Activated CD8-positive, alpha-beta memory T cell treated with anti-CD3 and anti-CD28 coated beads for 4 hours (primary cell): Measurements from ENCODE around the gene CCL16.
"Not testable (repeated sequence)": the region's sequence is repeated elsewhere in the genome, so short reads cannot be mapped to it uniquely, and the experiment has no call there.

Experiments used
- DNase-seq, 2 donors: peaks; one replicate each; pipeline ENCODE4 v3.0.0-alpha.2; 2020; ENCODE audit warnings: low read depth in 2 of 2

The CCL16 gene

DNA sequence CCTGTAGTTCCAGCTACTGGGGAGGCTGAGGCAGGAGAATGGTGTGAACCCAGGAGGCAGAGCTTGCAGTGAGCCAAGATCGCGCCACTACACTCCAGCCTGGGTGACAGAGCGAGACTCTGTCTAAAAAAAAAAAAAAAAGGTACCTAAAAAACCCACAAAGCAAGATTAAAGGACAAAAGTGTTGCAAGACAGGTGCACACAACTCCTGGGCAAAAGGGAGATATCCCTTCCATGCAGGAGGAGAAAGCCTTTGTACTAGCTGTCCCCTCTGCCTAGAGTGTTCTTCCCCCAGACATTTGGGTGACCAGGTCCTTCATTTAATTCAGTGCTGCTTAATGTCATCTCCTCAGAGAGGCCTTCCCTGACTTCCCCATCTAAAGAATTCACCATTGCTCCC lies 42.8 kb downstream of the CCL16 start:
- DNase-seq: not testable (repeated sequence)

DNA sequence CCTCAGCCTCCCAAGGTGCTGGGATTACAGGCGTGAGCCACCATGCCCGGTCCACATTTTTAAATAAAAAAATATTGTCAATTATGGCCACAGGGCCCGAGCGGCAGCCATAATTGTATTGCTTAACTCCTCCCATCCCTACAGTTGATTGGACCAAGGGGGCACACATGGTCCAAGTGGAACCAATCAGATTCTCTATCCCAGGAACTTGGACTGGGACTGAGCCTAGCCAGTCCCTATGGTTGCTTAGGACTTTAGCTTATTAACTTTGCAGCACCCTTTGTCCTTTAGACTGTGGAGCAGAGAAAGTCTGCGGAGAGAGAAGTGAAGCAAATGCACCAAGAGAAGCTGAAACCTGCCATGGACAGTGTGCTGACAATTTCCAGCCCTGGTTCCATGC lies 45.2 kb downstream of the CCL16 start:
- DNase-seq: no peak

DNA sequence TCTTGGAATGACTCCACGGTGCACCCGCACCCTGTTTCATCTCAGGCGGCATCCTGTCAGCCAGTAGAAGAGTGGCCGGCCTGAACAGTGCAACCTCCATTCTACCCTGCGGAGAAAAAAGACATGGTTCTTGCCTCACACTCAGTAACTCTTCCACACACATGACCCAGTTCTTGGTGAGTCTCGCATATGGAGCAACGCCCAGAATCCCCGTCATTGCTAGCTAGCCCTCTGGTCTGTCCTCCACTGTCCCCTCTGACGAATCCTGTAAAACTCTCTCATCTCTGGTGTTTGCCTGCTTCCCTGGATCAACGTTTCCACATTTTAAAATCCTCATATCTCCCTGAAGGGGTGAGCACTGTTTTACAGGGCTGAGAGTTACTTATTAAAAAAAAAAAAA lies 46.5 kb downstream of the CCL16 start:
- no peak for DNase-seq

DNA sequence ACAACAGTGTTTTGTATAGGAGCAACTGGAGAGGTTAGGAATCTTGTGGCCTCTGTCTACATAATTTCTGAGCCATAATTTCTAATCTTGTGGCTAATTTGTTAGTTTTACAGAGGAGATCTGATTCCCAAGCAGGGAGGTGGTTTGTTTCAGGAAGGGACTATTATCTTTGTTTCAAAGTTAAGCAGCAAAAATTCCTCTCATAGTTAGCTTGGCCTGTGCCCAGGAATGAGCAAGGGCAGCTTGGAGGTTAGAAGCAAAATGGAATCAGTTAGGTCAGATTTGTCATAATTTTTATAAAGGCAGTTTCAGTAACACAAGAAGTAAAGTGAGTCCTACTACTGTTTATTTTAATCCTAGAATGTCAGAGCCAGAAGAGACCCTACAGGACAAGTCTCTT lies 48.7 kb downstream of the CCL16 start:
- no peak for DNase-seq

DNA sequence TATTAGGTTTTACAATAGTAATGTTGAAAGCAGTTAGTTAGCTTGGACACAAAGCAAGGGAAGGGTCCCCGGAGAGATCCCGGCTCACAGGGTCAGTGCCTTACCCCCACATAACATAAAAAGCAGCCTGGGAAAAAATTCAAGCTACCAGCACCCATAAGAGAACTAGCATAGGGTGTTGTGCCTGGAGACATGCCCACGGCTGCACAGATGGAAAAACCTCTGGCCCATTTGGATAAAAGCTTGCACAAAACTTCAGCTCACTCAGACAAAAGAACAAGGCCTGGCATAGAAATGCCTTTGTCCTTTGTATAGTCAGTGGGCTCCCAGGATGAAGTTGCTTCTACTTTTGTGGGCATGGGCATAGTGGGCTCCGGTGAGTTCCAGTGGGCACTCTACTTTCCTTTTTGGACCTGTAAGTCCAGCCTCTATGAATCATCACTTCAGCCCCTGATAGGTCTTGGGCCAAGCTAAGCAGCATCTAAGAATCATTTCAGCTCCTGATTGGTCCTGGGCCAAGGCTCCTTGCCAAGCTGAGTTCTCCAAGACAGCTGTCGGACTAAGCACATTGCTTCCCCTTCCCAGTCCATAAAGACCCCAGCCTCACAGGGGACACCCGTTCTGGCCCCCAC lies 49.4 kb downstream of the CCL16 start:
- DNase-seq: no peak

DNA sequence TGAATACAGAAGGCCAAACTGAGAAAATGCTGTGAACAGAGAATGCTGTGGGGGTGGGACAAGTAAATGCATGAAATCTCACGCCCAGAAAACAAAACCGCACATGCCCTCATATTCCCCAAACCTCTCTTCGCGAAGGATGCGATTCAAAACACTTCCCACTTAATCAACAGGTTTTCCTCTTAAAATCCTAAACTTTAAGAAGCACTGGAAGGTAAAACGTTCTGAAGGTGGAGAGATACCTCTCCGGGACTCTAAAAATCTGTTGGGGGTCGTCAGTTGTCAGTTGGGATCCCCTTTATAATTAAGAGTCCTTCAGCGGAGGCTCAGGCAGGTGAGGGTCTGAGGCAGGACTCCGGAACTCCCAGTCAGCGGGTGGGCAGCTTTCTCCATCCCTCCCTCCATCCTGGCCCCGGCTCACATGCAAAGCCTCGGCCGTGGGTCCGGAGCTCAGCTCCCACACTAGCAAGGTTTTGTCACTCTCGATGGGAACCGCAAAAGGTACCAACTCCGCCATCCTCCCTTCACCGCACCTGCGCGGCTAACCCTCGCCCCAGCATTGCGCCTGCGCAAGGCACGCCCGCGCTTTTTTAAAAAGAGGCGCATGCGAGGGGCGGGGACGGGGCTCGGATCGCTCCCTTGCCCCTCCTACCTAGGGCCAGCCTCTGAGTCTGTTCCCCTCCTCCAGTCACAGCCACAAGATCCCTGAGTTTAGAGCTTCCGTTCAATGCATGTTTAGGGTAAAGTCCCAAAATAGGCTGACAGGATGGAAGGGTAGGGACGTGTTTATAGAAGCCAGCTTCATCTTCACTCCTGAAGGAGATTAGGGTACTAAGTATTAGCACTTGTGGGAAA lies 50.9 kb downstream of the CCL16 start, which contains the start of gene RDM1:
TSS of gene RDM1 (minus strand) at position 563 of the 855 bp plus-strand sequence. CDS start at position 517, 46 bp downstream.
- peak; percentile 63 to 64 for DNase-seq

DNA sequence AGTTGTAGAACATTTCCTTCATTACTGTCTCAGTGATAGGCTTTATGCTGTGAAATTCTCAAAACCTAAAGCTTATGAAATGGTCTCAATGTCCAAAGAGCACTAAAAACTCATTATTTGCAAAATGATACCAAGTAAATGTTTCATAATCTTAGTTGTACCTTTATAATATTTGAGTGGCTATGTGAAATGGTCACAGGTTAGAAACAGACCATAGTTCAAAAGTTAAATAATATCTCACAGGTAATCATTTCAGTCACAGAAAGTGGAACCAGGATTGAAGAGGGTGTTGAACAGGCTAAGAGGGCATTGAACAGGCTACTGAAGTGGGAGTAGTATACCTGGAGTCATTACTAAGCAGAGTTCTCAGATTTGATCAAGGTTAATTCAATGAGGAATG lies 53.6 kb downstream of the CCL16 start:
- no peak for DNase-seq
